ENCODE results near the gene PICK1.
A peak's percentile ranks its signal among the peaks of the same experiment; 100 is the strongest.

PICK1 gene

GRCh38 chr22:38051261-38051660, 5.9 kb upstream of the PICK1 start:
- Histone ChIP-seq H3K36me3 (ENCODE audit: control insufficient read depth in 5 of 5, insufficient read depth in 5 of 5, low read length in 5 of 5) (no peaks in the 10 kb centered on the region), H3K9ac (ENCODE audit: low read length in 5 of 5) (no peak overlapping the region), H3K4me3 (ENCODE audit: low read depth in 1 of 5, low read length in 5 of 5) (no peak overlapping the region), H3K4me1 (ENCODE audit: control insufficient read depth in 5 of 5, insufficient read depth in 5 of 5, low read length in 5 of 5) (peaks cover 0 to 8% (median 5%) of the 10 kb centered on the region in 5 donors), H3K27me3 (ENCODE audit: control insufficient read depth in 5 of 5, insufficient read depth in 4 of 5, low read length in 5 of 5) (peaks cover 0 to 13% (median 2%) of the 10 kb centered on the region in 5 donors), H3K27ac (ENCODE audit: low read depth, low read length) (no peak overlapping the region), H3K9me3 (ENCODE audit: control insufficient read depth in 5 of 5, low read length in 5 of 5) (no peaks in the 10 kb centered on the region)

- H3K36me3 ChIP-seq (ENCODE audit: control insufficient read depth in 5 of 5, insufficient read depth in 5 of 5, low read length in 5 of 5): no peaks in the 10 kb centered on the region
- no peak overlapping the region for H3K9ac ChIP-seq (ENCODE audit: low read length in 5 of 5)
- peaks cover 0 to 17% (median 10%) of the 10 kb centered on the region in 5 donors for H3K4me1 ChIP-seq (ENCODE audit: control insufficient read depth in 5 of 5, insufficient read depth in 5 of 5, low read length in 5 of 5)
- no peaks in the 10 kb centered on the region for H3K9me3 ChIP-seq (ENCODE audit: control insufficient read depth in 5 of 5, low read length in 5 of 5)
- H3K27me3 ChIP-seq (ENCODE audit: control insufficient read depth in 5 of 5, insufficient read depth in 4 of 5, low read length in 5 of 5): peaks cover 0 to 13% (median 2%) of the 10 kb centered on the region in 5 donors
- H3K27ac ChIP-seq (ENCODE audit: low read depth, low read length): no peak overlapping the region
- no peak overlapping the region for H3K4me3 ChIP-seq (ENCODE audit: low read depth in 1 of 5, low read length in 5 of 5)
These were observed 5.0 kb upstream of the PICK1 start for GRCh38 chr22:38051900-38052862.

DNA sequence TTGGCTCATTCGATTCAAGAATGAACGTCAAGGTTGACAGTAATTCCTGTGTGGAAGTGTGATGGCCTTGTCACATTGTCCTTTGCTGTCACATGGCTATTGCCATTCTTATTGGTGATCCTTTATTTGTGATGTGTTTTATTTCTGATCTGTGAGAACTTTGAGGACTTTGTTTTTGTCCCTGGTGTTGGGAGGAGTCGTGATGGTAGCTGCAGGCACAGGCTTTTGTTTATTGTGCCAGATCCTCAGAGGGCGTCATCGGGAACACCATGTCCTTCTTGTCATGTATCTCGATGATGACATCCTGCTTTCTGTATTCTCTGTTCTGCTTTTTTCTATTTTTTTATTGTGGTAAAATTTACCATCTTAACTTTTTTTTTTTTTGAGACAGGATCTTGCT, 5.6 kb downstream of the PICK1 start:
- Histone ChIP-seq H3K27ac (ENCODE audit: low read depth, low read length) (no peak overlapping the region), H3K9ac (ENCODE audit: low read length in 5 of 5) (no peak overlapping the region), H3K4me3 (ENCODE audit: low read depth in 1 of 5, low read length in 5 of 5) (no peak overlapping the region), H3K27me3 (ENCODE audit: control insufficient read depth in 5 of 5, insufficient read depth in 4 of 5, low read length in 5 of 5) (no peaks in the 10 kb centered on the region), H3K4me1 (ENCODE audit: control insufficient read depth in 5 of 5, insufficient read depth in 5 of 5, low read length in 5 of 5) (peaks cover 0 to 11% (median 5%) of the 10 kb centered on the region in 5 donors), H3K36me3 (ENCODE audit: control insufficient read depth in 5 of 5, insufficient read depth in 5 of 5, low read length in 5 of 5) (peaks cover 3 to 46% (median 35%) of the 10 kb centered on the region in 5 donors), H3K9me3 (ENCODE audit: control insufficient read depth in 5 of 5, low read length in 5 of 5) (no peaks in the 10 kb centered on the region)

- Histone ChIP-seq H3K4me1 (ENCODE audit: control insufficient read depth in 5 of 5, insufficient read depth in 5 of 5, low read length in 5 of 5) (peaks cover 0 to 35% (median 24%) of the 10 kb centered on the region in 5 donors), H3K9ac (ENCODE audit: low read length in 5 of 5) (no peak overlapping the region), H3K27me3 (ENCODE audit: control insufficient read depth in 5 of 5, insufficient read depth in 4 of 5, low read length in 5 of 5) (no peaks in the 10 kb centered on the region), H3K4me3 (ENCODE audit: low read depth in 1 of 5, low read length in 5 of 5) (no peak overlapping the region), H3K27ac (ENCODE audit: low read depth, low read length) (no peak overlapping the region), H3K9me3 (ENCODE audit: control insufficient read depth in 5 of 5, low read length in 5 of 5) (no peaks in the 10 kb centered on the region), H3K36me3 (ENCODE audit: control insufficient read depth in 5 of 5, insufficient read depth in 5 of 5, low read length in 5 of 5) (peaks cover 0 to 54% (median 31%) of the 10 kb centered on the region in 5 donors)
These were observed 8.3 kb downstream of the PICK1 start for GRCh38 chr22:38065539-38065938.

- H3K4me3 ChIP-seq (ENCODE audit: low read depth in 1 of 5, low read length in 5 of 5): no peak overlapping the region
- H3K9ac ChIP-seq (ENCODE audit: low read length in 5 of 5): no peak overlapping the region
- H3K9me3 ChIP-seq (ENCODE audit: control insufficient read depth in 5 of 5, low read length in 5 of 5): no peaks in the 10 kb centered on the region
- H3K27me3 ChIP-seq (ENCODE audit: control insufficient read depth in 5 of 5, insufficient read depth in 4 of 5, low read length in 5 of 5): no peaks in the 10 kb centered on the region
- H3K27ac ChIP-seq (ENCODE audit: low read depth, low read length): no peak overlapping the region
- peaks cover 0 to 35% (median 24%) of the 10 kb centered on the region in 5 donors for H3K4me1 ChIP-seq (ENCODE audit: control insufficient read depth in 5 of 5, insufficient read depth in 5 of 5, low read length in 5 of 5)
- peaks cover 0 to 61% (median 36%) of the 10 kb centered on the region in 5 donors for H3K36me3 ChIP-seq (ENCODE audit: control insufficient read depth in 5 of 5, insufficient read depth in 5 of 5, low read length in 5 of 5)
These were observed 9.3 kb downstream of the PICK1 start for GRCh38 chr22:38066381-38067027.

- Histone ChIP-seq H3K4me1 (ENCODE audit: control insufficient read depth in 5 of 5, insufficient read depth in 5 of 5, low read length in 5 of 5) (peaks cover 0 to 35% (median 24%) of the 10 kb centered on the region in 5 donors), H3K36me3 (ENCODE audit: control insufficient read depth in 5 of 5, insufficient read depth in 5 of 5, low read length in 5 of 5) (peaks cover 0 to 64% (median 39%) of the 10 kb centered on the region in 5 donors), H3K27ac (ENCODE audit: low read depth, low read length) (no peak overlapping the region), H3K4me3 (ENCODE audit: low read depth in 1 of 5, low read length in 5 of 5) (no peak overlapping the region), H3K9ac (ENCODE audit: low read length in 5 of 5) (no peak overlapping the region), H3K9me3 (ENCODE audit: control insufficient read depth in 5 of 5, low read length in 5 of 5) (no peaks in the 10 kb centered on the region), H3K27me3 (ENCODE audit: control insufficient read depth in 5 of 5, insufficient read depth in 4 of 5, low read length in 5 of 5) (no peaks in the 10 kb centered on the region)
These were observed 9.8 kb downstream of the PICK1 start for GRCh38 chr22:38067028-38067415.

DNA sequence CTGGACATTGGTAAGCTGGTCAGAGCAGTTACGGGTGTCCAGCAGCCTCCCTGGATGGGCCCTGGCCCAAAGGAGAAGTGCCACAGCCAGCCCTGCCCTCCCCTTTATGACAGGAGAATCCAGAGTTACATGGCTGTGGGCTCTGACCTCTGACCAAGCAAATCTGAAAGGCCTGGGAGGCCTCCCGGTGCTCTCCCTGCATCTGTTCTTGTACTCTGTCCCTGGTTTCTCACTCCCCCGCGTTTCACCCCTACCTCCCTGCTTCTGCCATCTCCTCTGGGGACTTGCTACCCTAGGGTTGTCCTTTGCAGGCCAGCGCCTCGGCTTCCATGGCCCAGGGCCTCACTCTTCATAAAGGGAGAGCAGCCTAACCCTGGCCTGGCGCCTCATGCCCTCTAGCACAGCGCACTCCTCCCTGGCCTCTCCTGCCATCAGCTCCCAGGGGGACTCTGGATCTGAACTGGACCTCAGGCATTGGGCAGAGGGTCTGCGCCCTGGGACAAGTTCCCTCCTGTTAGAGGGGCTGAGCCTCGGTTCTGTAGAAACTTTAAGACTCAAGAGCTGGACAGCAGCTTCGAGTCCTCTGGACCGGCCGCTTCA, 10.7 kb downstream of the PICK1 start:
- peak overlapping the region in 1 of 5 donors; percentile 22 for H3K9ac ChIP-seq (ENCODE audit: low read length in 5 of 5)
- H3K27me3 ChIP-seq (ENCODE audit: control insufficient read depth in 5 of 5, insufficient read depth in 4 of 5, low read length in 5 of 5): no peaks in the 10 kb centered on the region
- peak overlapping the region; percentile 16 for H3K27ac ChIP-seq (ENCODE audit: low read depth, low read length)
- peaks cover 0 to 35% (median 24%) of the 10 kb centered on the region in 5 donors for H3K4me1 ChIP-seq (ENCODE audit: control insufficient read depth in 5 of 5, insufficient read depth in 5 of 5, low read length in 5 of 5)
- peaks cover 0 to 73% (median 43%) of the 10 kb centered on the region in 5 donors for H3K36me3 ChIP-seq (ENCODE audit: control insufficient read depth in 5 of 5, insufficient read depth in 5 of 5, low read length in 5 of 5)
- H3K9me3 ChIP-seq (ENCODE audit: control insufficient read depth in 5 of 5, low read length in 5 of 5): no peaks in the 10 kb centered on the region
- no peak overlapping the region for H3K4me3 ChIP-seq (ENCODE audit: low read depth in 1 of 5, low read length in 5 of 5)

- peaks cover 0 to 35% (median 24%) of the 10 kb centered on the region in 5 donors for H3K4me1 ChIP-seq (ENCODE audit: control insufficient read depth in 5 of 5, insufficient read depth in 5 of 5, low read length in 5 of 5)
- peak overlapping the region in 1 of 5 donors; percentile 31 for H3K9ac ChIP-seq (ENCODE audit: low read length in 5 of 5)
- peak overlapping the region; percentile 16 for H3K27ac ChIP-seq (ENCODE audit: low read depth, low read length)
- no peaks in the 10 kb centered on the region for H3K27me3 ChIP-seq (ENCODE audit: control insufficient read depth in 5 of 5, insufficient read depth in 4 of 5, low read length in 5 of 5)
- H3K36me3 ChIP-seq (ENCODE audit: control insufficient read depth in 5 of 5, insufficient read depth in 5 of 5, low read length in 5 of 5): peaks cover 0 to 82% (median 52%) of the 10 kb centered on the region in 5 donors
- H3K9me3 ChIP-seq (ENCODE audit: control insufficient read depth in 5 of 5, low read length in 5 of 5): no peaks in the 10 kb centered on the region
- no peak overlapping the region for H3K4me3 ChIP-seq (ENCODE audit: low read depth in 1 of 5, low read length in 5 of 5)
These were observed 11.6 kb downstream of the PICK1 start for GRCh38 chr22:38068641-38069371.

DNA sequence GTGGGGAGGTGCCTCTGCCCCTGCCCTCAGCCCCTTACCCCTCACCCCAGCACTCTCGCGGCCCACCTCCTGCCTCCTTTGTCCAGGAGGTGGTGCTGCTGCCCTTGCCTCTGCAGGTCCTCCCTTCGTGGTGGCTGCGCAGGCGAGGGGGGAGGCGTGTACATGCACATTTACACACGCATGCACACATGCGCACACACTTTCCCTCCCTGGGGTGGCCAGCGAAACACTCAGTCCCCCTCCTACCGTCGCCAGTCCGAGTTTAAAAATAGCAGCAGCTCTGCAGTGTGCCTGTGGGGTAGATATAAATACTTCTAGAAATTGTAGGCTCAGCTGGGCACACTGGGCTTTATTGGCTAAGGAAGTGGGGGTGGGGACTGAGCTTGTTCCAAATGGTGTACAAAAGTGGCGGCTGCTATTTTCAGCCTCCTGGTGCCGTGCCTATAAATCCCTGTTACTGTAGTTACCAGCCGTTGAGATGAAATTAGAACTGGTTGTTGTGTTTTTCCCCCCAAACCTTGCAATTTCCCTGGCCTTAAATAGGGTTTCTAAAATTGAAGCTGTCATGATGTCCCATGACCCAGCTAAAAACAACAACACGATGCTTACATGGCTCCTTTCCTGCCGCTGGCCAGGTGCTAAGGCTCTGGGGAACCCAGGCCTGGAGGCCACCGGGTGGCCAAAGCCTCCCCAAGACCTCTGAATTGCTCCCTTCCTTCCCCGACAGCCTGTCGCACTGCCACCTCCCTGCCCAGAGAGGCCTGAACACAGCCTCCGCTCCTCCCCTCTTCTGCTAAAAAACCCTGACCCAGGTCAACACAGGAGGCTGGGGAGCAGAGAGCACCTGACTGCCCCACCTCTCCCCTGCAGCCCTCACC, 12.4 kb downstream of the PICK1 start:
- Histone ChIP-seq H3K9ac (ENCODE audit: low read length in 5 of 5) (no peak overlapping the region), H3K27me3 (ENCODE audit: control insufficient read depth in 5 of 5, insufficient read depth in 4 of 5, low read length in 5 of 5) (no peaks in the 10 kb centered on the region), H3K4me3 (ENCODE audit: low read depth in 1 of 5, low read length in 5 of 5) (peak overlapping the region in 1 of 5 donors; percentile 26), H3K4me1 (ENCODE audit: control insufficient read depth in 5 of 5, insufficient read depth in 5 of 5, low read length in 5 of 5) (peaks cover 0 to 35% (median 24%) of the 10 kb centered on the region in 5 donors), H3K9me3 (ENCODE audit: control insufficient read depth in 5 of 5, low read length in 5 of 5) (no peaks in the 10 kb centered on the region), H3K27ac (ENCODE audit: low read depth, low read length) (no peak overlapping the region), H3K36me3 (ENCODE audit: control insufficient read depth in 5 of 5, insufficient read depth in 5 of 5, low read length in 5 of 5) (peaks cover 0 to 88% (median 58%) of the 10 kb centered on the region in 5 donors)
